GM19238 (cell line): Measurements from ENCODE around the gene NKAIN4.
"Not testable (repeated sequence)": the region's sequence is repeated elsewhere in the genome, so short reads cannot be mapped to it uniquely, and the experiment has no call there.

Experiments used
- DNase-seq: peaks from one replicate; pipeline ENCODE4 v3.0.0; 2011; ENCODE audit warnings: low spot score; ENCODE audit not compliant: insufficient read length

Gene NKAIN4

DNA sequence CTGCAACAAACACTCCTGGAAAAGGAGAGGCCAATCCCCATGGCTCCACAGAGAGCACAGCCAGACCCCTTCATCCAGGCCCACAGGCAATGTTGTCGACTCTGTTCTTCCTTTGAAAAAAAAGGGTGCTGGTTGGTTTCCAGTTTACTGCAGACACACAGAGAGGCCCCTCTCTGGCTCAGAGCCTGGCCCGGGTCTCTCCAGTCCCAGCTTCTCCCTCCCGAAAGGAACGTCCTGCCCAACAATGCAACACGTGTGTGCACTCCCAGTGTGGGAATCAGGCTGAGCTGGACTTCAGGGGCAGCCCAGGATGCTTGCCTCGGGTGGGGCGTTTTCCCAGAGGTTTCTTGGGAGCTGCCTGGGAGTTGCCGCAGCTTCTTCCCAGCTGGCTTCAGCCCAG, 4.5 kb upstream of the NKAIN4 start:
- DNase-seq: no peak

DNA sequence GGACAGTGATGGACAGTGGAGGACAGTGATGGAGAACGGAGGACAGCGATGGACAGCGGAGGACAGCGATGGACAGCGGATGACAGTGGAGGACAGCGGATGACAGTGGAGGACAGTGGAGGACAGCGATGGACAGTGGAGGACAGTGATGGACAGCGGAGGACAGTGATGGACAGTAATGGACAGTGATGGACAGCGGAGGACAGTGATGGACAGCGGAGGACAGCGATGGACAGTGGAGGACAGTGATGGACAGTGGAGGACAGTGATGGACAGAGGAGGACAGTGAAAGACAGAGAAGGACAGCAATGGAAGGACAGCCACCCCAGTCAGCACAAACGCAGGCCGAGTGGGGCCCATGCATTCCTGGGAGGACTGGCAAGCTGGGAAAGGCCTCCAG, 3.4 kb upstream of the NKAIN4 start:
- DNase-seq: no peak

DNA sequence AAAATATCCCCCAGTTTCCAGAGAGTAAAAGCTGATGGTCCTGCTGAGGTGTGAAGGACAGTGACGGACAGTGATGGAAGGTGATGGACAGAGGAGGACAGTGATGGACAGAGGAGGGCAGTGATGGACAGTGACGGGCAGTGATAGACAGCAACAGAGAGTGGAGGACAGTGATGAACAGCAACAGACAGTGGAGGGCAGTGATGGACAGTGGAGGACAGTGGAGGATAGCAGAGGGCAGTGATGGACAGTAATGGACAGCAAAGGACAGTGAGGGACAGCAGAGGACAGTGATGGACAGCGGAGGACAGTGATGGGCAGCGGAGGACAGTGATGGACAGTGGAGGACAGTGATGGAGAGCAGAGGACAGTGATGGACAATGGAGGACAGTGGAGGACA, 2.7 kb upstream of the NKAIN4 start:
- DNase-seq: no peak

DNA sequence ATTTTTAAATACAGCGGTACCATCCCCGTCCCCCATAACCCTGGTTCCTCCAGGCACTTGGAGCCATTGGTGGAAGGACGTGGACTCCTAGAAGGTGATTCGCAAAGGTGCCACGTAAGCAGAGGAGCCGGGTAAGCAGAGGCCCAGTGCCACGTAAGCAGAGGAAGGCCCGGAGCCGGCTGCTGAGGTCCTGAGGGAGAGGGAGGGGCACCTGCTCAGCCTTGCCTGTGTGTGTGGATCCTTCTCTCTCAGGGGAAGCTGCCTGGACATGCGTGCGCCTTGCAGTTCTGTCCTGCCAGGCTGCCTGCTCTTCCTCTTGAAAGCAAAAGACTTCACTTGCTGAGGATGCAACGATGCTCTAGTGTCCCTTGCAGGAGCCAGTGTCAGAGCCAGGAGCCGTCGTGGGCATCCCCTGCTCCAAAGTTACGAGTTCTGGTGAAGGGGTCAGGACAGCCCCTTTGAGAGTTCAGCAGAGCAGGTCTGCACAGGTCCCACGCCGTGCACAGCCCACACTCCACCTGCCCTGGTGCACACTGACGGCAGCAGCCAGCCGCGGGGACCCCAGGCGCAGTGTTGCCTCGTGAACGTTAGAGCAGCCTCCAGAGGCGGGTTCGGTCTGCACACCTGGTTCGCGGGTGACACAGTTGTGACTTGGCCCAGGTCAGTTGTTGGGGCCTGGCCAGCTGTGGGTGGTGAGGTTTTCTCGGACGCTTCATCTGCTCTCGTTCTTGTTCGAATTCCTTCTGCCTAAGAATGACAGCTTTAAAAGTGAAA, 1.9 kb upstream of the NKAIN4 start:
- DNase-seq: no peak

DNA sequence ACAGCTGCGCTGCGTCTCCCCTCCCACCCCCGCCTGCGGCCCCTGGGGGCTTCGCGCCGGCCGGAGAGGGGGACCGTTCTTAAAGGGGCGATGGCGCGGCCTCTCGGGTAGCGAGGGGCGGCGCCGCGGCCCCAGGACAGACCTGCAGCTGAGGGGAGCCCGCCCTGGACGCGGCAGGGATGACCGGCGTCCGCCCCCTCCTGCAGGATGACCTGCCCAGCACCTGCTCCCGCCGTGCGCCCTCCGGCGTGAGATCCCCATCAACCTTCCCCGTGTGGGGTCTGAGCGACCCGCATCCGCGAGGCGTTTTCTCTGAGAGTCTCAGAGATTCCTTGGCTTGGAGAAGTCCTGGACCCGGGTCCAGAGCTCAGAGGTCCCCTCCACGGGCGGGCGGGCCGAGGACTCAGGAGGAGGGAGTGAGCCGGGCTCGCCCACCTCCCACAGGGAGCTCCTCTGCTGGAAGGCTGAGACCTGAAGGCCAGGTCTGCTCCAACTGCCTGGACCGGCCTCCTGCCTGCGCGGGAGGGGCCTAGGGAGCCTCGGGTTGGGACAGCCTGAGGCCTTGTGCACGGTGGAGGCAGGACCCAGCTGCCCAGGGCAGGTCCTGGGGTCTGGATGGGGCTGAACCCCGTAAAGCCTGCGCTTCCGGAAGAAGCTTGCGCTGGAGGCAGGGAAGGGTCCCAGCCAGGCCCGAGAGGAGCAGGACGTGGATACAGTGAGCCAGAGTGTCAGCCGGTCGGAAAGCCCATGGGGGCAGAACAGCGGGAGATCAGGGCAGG, 532 bp upstream of the NKAIN4 start:
- no peak for DNase-seq

DNA sequence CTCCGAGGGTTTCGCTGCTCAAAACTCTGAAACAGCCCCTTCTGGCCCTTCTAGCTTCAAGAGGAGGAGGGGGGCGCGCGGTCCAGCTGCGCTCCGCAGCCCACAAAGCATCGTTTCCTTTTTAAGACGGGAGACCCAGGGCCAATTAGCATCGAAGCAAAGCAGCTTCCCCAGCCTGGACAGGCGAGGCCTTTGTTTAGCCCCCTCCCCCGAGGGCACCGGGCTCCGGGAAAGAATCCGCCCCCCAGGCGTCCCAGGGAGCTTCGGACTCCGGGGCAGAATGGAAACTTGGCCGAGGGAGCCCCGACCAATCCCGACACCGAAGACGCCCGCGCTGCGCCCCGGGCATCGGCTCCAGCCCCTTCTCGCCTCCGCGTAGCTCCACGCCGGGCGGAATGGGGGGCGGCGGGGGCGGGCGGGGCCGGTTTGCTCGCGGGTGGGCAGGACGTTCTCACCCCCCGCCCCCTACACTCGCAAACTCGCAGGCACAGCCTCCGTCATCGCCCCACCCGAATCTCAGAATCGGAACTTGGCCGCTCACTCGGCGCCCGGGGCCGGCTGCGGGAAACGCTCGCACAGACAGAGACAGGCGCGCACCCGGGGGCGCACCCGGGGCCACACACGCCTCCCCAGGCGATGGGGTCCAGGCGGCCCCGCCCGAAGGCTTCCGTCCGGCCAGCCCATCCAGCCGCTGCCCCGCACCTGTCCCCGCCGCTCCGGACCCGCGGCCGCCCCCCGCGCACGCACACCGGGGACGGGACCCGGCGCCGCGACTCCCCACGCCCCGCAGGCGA, 628 bp downstream of the NKAIN4 start:
- no peak for DNase-seq

DNA sequence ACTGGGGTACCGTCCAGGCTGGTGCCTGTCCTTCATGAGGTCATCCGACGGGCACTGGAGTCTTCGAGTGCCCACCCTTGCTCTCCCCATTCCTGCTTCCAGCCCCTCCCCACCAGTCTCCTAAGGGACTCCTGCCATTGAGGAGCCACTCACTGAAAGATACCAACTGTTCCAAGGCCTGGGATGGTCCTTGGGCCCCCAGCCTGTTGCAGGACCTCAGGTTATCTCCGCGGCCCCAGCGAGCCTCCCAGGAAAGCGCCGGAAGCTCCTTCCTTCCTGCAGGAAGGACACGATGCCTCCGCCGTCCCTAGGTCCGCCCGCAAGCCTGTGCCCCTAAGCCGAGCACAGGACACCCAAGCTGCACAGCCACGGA, 1.2 kb downstream of the NKAIN4 start:
- DNase-seq: no peak

DNA sequence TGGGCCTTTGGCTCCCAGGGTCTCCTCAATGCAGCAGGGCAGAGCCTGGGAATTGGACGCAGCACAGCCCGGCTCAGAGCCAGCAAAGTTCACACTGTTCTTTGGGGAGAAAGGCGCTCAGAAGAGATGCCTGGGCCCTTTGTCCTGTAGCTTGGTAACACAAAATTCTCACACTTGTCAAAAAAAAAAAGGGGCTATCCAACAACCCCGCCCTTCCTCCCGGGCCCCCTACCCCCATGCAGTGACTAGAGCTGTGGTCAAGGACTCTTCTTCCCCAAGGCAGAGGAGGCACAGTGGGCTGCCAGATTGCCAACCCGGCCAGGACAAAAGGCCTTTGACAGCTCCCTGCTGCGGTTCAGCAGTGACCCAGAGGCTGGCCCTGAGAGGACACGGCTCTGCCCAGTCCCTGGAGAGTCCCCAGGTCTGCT, 2.0 kb downstream of the NKAIN4 start:
- DNase-seq: no peak

DNA sequence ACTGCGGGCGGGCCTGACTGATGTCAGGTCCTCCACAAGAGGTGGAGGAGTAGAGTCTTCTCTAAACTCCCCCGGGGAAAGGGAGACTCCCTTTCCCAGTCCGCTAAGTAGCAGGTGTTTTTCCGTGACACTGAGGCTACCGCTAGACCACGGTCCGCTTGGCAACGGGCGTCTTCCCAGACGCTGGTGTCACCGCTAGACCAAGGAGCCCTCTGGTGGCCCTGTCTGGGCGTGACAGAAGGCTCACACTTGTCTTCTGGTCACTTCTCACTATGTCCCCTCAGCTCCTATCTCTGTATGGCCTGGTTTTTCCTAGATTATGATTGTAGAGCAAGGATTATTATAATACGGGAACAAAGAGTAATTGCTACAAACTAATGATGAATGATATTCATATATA, 2.9 kb downstream of the NKAIN4 start:
- DNase-seq: not testable (repeated sequence)

DNA sequence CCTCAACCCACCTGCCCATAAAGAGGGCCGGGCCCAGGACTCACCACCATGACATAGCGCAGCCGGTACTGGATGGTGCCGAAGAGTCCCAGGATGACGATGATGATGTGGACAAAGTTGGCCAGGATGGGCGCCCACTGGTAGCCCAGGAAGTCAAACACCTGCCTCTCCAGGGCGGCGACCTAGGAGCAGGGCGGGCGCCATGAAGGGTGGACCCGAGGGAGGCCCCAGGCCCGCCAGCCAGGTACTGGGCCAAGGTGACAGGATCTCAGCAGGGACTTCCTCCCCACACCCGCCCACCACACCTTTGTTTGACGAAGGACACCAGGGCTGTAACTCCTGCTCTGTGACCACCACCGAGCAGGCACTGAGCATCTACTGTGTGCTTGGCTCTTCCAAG, 4.4 kb downstream of the NKAIN4 start:
- DNase-seq: no peak

DNA sequence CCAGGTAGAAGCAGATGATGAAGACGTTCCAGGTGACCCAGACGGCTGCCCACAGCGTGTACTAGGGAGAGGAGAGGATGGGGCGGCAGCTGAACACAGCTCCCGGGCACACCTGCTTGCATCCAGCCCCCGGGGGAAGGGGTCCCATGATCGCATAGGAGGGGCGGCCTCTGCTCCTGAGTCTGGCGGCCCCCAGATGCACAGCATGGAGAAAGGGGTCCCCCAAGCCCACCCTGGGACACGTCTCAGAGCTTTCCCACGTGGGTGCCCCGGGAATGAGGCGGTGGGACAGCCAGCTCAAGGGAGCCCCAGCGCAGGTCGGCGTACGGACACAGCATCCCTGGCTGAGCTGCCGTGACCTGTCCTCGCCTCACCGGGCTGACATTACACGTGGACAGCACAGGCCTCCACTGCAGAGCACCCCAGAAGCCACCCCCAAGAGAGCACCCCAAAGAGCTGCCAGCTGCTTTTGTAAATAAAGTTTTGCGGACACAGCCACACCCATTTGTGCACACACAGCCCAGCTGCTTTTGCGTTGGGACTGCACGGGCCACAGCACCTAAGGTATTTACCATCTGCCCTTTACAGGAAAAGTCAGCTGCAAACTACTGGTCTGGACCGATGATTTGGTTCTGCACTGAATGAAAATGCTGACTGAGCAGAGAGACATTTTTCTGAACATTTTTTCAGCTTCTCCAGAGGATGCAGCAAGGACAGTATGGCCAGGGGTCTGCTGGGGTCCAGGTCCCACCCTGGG, 5.2 kb downstream of the NKAIN4 start:
- no peak for DNase-seq

DNA sequence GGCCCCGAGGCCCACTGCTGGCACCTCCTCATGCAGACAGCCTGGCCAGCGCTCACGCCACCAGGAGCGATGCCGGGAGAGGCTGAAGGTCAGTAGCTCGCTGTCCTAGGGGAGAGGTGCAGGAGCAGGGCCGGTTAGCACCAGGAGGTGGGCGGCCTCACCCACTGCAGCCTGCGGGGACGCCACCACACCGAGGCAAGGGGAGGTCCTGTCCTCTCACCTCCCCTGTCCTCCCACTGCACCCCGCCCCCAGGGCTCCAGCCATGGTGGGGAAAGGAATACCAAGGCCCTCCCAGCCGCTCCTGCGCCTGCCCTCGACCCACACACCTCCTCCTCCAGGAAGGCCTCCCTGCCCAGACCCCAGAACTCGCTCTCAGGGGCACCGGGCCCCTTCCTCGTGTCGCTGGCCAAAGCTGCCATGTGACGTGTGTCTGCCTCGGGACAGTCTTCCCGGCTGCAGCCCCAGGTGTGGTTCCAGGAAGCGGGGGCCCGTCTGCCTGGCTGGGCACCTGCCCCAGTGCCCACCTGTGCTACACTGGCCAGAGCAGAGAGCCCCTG, 6.5 kb downstream of the NKAIN4 start:
- DNase-seq: no peak

DNA sequence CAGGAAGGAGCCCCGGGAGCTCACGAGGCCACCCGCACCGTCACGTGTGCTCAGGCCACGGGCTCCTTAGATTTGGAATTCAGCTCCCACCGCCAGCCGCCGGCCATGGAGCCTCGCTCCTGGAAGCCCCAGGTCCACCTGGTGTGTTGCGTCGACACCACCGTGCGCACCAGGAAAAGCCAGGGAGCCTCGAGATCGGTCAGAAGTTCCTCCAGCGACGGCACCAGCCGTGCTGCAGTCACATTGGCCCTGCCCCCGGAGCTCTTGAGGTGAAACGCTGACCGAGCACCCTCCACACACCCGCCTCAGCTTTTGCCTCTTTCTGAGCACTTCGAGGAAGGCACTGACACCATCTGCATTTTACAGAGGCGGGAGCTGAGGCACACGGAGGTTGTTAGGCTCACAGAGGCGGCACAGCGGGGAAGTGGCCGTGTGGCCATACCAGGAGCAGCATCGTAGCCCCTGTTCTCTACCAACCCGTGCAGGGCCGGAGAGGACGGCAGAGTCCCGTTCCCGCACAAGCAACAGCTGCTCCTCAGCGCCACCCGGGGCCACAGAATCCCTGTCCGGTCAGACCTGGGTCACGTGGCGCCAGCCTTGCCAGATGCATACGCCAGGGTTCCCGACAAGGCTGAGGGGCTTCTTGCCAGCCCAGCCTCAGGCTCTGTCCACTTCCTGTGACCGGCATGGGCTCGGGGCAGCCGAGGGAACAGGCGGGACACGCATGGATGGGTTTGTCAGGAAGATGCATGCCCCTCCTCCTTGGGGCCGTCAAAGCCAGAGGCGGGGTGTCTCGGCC, 7.6 kb downstream of the NKAIN4 start:
- DNase-seq: no peak

DNA sequence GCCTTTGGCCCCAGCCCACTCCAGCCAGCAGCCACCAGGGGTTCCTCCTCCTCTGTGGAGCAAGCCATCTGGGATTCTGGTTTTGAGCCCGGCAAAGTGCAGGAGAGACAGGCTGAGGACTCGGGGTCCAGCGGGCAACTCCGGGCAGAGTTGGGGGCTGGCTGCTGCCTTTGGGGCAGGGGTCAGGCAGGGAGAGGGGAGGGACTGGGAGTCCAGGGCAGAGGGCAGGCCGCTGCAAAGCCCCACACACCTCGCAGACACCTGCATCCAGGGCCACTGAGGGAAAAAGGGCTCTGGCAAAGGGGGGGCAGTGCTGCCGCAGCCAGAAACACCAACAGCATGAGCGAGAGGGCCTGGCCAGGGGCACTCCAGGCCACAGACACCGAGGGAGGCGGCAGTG, 9.8 kb downstream of the NKAIN4 start:
- DNase-seq: no peak

DNA sequence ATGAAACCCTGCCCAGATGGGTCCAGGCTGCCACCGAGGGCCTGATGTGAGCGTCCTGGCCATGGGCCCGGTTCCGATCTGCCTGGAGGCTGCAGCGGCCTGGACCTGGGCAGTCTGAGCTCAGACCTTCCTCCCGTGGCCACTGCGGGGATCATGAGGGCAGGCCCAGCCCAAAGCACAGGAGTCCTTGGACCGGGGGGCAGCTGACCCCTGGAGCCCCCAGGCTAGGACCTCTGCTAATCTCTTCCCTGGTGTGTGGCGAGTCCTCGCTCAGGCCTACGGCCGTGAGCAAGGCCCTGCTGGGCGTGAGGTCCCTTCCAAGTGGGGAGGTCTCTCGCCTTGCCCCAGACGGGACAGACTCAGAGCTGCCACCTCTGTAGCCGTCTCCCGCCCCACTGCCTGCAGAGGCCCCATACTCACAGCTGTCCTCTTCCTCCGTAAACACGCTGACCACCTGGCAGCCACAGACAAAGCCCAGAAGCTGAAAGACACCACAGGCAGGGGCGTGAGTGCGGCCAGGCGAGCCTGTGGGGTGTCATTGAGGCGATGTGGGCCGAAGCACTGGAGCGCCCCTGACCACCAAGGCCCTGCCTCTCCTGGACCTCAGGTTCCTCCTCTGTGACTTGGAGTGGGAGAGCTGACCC, 10.5 kb downstream of the NKAIN4 start:
- DNase-seq: no peak

DNA sequence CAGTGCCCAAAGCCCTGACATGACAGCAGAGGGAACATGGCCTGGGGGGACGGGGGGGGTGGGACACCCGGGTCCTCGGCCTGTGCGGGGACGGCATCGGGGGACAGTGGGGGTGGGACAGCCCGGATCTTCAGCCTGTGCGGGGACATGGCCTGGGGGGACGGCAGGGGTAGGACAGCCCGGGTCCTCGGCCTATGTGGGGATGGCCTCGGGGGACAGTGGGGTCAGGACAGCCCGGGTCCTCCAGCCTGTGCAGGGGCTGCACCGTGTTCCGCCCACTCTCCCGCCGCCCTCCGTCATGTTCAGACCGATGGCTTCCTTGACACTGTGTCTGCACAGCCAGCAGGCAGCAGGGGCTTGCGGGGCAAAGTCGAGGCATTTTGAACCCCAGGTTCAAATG, 11.5 kb downstream of the NKAIN4 start:
- no peak for DNase-seq

DNA sequence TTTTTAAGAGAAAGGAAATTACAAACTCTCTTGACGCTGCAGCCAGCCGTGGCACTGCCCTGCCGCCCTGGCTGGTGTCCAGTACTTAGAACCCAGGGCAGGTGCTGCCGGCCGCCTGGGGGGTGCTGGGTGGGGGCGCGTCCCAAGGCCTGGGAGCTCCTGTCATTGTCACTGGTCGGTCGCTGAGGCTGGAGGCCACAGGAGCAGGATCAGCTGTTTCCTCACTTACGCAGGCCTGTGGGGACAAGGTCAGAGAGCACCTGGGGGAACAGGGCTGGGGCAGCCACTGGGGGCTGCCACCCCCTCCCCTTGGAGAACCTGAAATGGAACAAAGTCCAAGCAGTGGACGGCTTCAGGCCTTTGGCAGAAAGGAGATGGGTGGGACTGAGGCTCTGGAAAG, 13.0 kb downstream of the NKAIN4 start:
- no peak for DNase-seq

DNA sequence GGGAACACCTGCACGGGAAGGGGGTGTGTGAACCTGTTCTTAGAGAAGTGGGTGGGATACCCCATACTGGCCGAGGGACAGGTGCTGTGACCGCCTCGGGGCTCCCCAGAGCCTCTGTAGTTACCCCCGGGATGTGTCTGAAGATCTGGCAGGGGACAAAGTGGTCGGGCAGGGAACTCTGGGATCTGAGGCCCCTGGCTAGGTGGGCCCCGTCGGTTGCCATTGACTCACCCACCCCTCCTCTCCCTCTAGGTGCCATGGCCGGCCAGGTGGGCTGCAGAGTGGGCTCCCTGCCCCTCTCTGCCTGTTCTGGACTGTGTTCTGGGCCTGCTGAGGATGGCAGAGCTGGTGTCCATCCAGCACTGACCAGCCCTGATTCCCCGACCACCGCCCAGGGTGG, 14.3 kb downstream of the NKAIN4 start:
- DNase-seq: no peak

DNA sequence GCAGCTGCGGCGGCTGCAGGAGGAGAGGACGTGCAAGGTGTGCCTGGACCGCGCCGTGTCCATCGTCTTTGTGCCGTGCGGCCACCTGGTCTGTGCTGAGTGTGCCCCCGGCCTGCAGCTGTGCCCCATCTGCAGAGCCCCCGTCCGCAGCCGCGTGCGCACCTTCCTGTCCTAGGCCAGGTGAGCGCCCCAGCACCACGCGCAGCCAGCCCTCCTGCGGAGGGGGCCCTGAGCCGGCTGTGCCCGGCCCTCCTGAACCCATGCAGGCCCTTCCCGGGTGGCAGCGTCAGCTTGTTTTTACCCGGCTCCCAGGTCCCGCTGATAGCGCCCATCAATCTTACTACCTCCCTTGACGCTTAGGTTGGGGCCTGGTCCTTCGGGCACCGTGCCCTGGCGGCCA, 14.8 kb downstream of the NKAIN4 start:
- DNase-seq: no peak
